ENCODE measurements around the gene NDUFB10. TPM values are rescaled to one million over a fixed set of nuclear protein-coding genes. Genes with fewer than 3 reads are reported as not detected.

NDUFB10 gene
- polyA plus RNA-seq, 1 of the 3 experiments (the other 2 are of a cell fraction), result 468 TPM

DNA sequence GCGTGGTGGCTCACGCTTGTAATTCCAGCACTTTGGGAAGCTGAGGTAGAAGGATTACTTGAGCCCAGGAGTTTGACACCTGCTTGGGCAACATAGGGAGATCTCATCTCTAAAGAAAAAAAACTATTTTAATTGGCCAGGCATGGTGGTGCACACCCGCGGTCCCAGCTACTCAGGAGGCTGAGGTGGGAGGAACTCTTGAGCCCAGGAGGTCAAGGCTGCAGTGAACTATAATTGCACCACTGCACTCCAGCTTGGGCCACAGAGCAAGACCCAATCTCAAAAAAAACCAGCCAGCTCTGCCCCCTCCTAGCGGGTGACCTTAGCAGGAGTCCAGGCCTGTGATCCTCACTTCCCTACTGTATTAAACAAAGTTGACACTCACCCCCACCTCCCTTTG, 35.2 kb upstream of the NDUFB10 start (continued):
- TF ChIP-seq, protein P1, sequence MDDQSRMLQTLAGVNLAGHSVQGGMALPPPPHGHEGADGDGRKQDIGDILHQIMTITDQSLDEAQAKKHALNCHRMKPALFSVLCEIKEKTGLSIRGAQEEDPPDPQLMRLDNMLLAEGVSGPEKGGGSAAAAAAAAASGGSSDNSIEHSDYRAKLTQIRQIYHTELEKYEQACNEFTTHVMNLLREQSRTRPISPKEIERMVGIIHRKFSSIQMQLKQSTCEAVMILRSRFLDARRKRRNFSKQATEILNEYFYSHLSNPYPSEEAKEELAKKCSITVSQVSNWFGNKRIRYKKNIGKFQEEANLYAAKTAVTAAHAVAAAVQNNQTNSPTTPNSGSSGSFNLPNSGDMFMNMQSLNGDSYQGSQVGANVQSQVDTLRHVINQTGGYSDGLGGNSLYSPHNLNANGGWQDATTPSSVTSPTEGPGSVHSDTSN (IDR thresholded peaks at IDR 0.05), result no peak
- TF ChIP-seq, protein P2, sequence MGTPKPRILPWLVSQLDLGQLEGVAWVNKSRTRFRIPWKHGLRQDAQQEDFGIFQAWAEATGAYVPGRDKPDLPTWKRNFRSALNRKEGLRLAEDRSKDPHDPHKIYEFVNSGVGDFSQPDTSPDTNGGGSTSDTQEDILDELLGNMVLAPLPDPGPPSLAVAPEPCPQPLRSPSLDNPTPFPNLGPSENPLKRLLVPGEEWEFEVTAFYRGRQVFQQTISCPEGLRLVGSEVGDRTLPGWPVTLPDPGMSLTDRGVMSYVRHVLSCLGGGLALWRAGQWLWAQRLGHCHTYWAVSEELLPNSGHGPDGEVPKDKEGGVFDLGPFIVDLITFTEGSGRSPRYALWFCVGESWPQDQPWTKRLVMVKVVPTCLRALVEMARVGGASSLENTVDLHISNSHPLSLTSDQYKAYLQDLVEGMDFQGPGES (IDR thresholded peaks at IDR 0.05; ENCODE audit: low read depth, low read length), result no peak
- TF ChIP-seq NRF1 (IDR thresholded peaks at IDR 0.05; ENCODE audit: low read depth, low read length) (no peak), MXI1 (IDR thresholded peaks at IDR 0.05; ENCODE audit: low read depth, low read length) (no peak), ELF1 (IDR thresholded peaks at IDR 0.05) (no peak)
- TF ChIP-seq, protein P3, sequence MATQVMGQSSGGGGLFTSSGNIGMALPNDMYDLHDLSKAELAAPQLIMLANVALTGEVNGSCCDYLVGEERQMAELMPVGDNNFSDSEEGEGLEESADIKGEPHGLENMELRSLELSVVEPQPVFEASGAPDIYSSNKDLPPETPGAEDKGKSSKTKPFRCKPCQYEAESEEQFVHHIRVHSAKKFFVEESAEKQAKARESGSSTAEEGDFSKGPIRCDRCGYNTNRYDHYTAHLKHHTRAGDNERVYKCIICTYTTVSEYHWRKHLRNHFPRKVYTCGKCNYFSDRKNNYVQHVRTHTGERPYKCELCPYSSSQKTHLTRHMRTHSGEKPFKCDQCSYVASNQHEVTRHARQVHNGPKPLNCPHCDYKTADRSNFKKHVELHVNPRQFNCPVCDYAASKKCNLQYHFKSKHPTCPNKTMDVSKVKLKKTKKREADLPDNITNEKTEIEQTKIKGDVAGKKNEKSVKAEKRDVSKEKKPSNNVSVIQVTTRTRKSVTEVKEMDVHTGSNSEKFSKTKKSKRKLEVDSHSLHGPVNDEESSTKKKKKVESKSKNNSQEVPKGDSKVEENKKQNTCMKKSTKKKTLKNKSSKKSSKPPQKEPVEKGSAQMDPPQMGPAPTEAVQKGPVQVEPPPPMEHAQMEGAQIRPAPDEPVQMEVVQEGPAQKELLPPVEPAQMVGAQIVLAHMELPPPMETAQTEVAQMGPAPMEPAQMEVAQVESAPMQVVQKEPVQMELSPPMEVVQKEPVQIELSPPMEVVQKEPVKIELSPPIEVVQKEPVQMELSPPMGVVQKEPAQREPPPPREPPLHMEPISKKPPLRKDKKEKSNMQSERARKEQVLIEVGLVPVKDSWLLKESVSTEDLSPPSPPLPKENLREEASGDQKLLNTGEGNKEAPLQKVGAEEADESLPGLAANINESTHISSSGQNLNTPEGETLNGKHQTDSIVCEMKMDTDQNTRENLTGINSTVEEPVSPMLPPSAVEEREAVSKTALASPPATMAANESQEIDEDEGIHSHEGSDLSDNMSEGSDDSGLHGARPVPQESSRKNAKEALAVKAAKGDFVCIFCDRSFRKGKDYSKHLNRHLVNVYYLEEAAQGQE (IDR thresholded peaks at IDR 0.05; ENCODE audit: low read depth, low read length), result no peak

DNA sequence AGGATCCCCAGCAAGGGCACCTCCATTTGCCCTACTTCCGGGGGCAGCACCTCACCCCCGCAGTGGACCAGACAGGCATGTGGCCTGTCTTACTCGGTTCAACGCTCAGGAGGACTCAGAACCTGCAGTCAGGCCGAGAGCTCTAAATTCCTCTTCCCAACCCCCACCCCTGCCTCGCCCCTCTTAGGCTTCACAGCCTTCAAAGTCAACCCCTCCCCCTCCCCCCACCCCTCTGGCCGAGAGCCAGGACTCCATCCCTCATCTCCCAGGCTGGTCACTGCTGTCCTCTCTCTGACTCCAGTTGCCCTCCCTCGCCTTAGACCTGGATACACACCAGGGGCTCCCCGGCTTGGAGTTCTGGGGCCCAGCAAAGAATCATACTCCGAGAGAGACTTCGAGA, 33.1 kb upstream of the NDUFB10 start:
- no peak for DNase-seq
- Histone ChIP-seq H3K79me2 (ENCODE audit: insufficient read depth) (no peaks in the 10 kb centered on the region), H3K9ac (no peak overlapping the region), H3K27ac (ENCODE audit: low read depth in 2 of 2, low read length in 1 of 2) (no peak overlapping the region), H3K4me1 (ENCODE audit: control insufficient read depth in 1 of 2, insufficient read depth in 2 of 2, low read depth in 1 of 2, low read length in 1 of 2) (no peaks in the 10 kb centered on the region; a peak in 1 of 4 replicates), H3K27me3 (ENCODE audit: insufficient read depth) (no peaks in the 10 kb centered on the region), H3K4me2 (no peak overlapping the region), H3K36me3 (replicated peaks in 1 of 2; ENCODE audit: control insufficient read depth in 1 of 2, insufficient read depth in 2 of 2, low read length in 1 of 2) (no peaks in the 10 kb centered on the region), H3K9me3 (no peaks in the 10 kb centered on the region), H4K20me1 (ENCODE audit: insufficient read depth) (no peaks in the 10 kb centered on the region), H3K9me2 (no peaks in the 10 kb centered on the region), H3F3A (replicated peaks; ENCODE audit: insufficient read depth) (no peaks in the 10 kb centered on the region), H3K4me3 (ENCODE audit: low read depth in 2 of 2, low read length in 1 of 2) (no peak overlapping the region), H2AFZ (ENCODE audit: low read depth) (no peak overlapping the region)
- WGBS (ENCODE audit: low lambda C conversion rate), result 65% methylated on average over 9 of the region's 11 CpGs
- ChIA-PET CTCF (interaction anchor here (0.6 to 5.2 kb wide), 4 partner anchors 17 to 59 kb away, joined by 3 to 137 read pairs (median 5); partner anchors contain the start of gene MEIOB), POLR2A (no interaction called here)
- no peak for TF ChIP-seq EP300 (IDR thresholded peaks at IDR 0.05; ENCODE audit: borderline replicate concordance in 1 of 2, low read depth in 1 of 2, low read length in 1 of 2)
- no peak for TF ChIP-seq TCF12 (IDR thresholded peaks at IDR 0.05)
- no peak for TF ChIP-seq SIN3A (IDR thresholded peaks at IDR 0.05; ENCODE audit: borderline replicate concordance, low read depth, low read length)
- TF ChIP-seq, protein P4, sequence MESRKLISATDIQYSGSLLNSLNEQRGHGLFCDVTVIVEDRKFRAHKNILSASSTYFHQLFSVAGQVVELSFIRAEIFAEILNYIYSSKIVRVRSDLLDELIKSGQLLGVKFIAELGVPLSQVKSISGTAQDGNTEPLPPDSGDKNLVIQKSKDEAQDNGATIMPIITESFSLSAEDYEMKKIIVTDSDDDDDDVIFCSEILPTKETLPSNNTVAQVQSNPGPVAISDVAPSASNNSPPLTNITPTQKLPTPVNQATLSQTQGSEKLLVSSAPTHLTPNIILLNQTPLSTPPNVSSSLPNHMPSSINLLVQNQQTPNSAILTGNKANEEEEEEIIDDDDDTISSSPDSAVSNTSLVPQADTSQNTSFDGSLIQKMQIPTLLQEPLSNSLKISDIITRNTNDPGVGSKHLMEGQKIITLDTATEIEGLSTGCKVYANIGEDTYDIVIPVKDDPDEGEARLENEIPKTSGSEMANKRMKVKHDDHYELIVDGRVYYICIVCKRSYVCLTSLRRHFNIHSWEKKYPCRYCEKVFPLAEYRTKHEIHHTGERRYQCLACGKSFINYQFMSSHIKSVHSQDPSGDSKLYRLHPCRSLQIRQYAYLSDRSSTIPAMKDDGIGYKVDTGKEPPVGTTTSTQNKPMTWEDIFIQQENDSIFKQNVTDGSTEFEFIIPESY (IDR thresholded peaks at IDR 0.05; ENCODE audit: borderline replicate concordance, low read depth), result no peak
- no peak for TF ChIP-seq TAF1 (IDR thresholded peaks at IDR 0.05; ENCODE audit: borderline replicate concordance, low read depth, low read length)
- TF ChIP-seq GABPA (IDR thresholded peaks at IDR 0.05; ENCODE audit: low read depth), result no peak
- TF ChIP-seq POLR2AphosphoS5 (IDR thresholded peaks at IDR 0.05; ENCODE audit: low read depth, low read length), result no peak
- no peak for TF ChIP-seq MXI1 (IDR thresholded peaks at IDR 0.05; ENCODE audit: low read depth, low read length)
- TF ChIP-seq RCOR1 (IDR thresholded peaks at IDR 0.05; ENCODE audit: low read length), result no peak
- TF ChIP-seq FOXJ3 (CRISPR knock-in tag; IDR thresholded peaks at IDR 0.05), result no peak
- no peak for TF ChIP-seq RFX5 (IDR thresholded peaks at IDR 0.05; ENCODE audit: low read length)
- TF ChIP-seq, protein P5, sequence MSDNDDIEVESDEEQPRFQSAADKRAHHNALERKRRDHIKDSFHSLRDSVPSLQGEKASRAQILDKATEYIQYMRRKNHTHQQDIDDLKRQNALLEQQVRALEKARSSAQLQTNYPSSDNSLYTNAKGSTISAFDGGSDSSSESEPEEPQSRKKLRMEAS (IDR thresholded peaks at IDR 0.05; ENCODE audit: low read depth), result no peak
- TF ChIP-seq JUND (IDR thresholded peaks at IDR 0.05), result no peak
- TF ChIP-seq, protein P3 (IDR thresholded peaks at IDR 0.05; ENCODE audit: low read depth, low read length), result no peak
